GM06990 (cell line): ENCODE data around the gene SETD3.

ENCODE experiments used
- DNase-seq: peaks from one replicate; pipeline ENCODE4 v3.0.0-alpha.2; 2011; ENCODE audit not compliant: insufficient read length; ENCODE audit errors: extremely low read depth
- H3K27me3 ChIP-seq: replicated peaks from 2 replicates; pipeline ENCODE4 v1.6.0; 2011; ENCODE audit warnings: low read length; ENCODE audit not compliant: control insufficient read depth, insufficient read depth
- H3K36me3 ChIP-seq: 2 replicates; pipeline ENCODE4 v1.5.1; 2011; ENCODE audit warnings: low read length; ENCODE audit not compliant: control insufficient read depth, insufficient read depth
- H3K4me3 ChIP-seq: replicated peaks from 2 replicates; pipeline ENCODE4 v1.5.1; 2011; ENCODE audit warnings: low read depth, mild to moderate bottlenecking, control low read depth, low read length
- TF ChIP-seq, protein P1 (sequence below): IDR thresholded peaks from 2 replicates; pipeline ENCODE4 v1.5.1; 2011; ENCODE audit warnings: low read length, control low read depth, mild to moderate bottlenecking, inconsistent platforms; ENCODE audit not compliant: insufficient read depth, poor library complexity, severe bottlenecking

Gene SETD3

DNA sequence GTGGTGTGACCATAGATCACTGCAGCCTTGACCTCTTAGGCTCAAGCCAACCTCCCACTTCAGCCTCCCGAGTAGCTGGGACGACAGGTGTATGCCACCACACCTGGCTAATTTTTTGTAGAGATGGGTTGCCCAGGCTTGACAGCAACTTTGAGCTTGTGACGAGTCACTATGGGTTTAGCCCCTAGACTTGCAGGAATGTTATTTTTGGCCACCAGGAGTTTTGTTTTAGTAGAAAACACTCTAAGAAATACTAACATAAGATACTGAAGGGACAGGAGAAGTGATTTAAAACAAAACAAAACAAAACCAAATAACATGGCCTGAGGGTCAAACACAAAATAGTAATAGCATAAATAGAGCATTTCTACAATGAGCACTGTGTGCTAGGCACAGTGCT lies 26.4 kb downstream of the SETD3 start:
- H3K36me3 ChIP-seq: peaks cover 11% of the 10 kb centered on the region

DNA sequence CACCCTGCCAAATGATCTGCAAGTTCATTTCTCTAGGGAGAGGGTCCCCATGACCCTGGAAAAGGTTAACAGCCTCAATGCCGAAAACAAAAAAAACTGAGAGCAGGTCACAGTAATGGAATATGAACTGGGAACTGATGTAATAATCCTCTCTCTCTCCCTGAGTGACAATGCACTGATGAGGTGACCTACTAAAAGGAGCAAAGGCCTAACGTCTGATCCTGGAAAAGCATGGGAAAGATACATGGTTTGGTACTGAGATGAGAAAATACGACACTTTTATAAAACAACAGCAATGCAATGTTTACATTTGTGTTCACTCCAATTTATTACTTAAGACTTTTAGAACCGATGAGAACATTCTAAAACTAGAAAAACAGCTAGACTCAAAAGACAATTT lies 27.7 kb downstream of the SETD3 start:
- TF ChIP-seq, protein P1, sequence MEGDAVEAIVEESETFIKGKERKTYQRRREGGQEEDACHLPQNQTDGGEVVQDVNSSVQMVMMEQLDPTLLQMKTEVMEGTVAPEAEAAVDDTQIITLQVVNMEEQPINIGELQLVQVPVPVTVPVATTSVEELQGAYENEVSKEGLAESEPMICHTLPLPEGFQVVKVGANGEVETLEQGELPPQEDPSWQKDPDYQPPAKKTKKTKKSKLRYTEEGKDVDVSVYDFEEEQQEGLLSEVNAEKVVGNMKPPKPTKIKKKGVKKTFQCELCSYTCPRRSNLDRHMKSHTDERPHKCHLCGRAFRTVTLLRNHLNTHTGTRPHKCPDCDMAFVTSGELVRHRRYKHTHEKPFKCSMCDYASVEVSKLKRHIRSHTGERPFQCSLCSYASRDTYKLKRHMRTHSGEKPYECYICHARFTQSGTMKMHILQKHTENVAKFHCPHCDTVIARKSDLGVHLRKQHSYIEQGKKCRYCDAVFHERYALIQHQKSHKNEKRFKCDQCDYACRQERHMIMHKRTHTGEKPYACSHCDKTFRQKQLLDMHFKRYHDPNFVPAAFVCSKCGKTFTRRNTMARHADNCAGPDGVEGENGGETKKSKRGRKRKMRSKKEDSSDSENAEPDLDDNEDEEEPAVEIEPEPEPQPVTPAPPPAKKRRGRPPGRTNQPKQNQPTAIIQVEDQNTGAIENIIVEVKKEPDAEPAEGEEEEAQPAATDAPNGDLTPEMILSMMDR: no peak
- Histone ChIP-seq H3K27me3 (no peaks in the 10 kb centered on the region), H3K4me3 (no peak overlapping the region), H3K36me3 (peaks cover 10% of the 10 kb centered on the region)
- DNase-seq: no peak

More for the DNA sequence above, 26.4 kb downstream of the SETD3 start:
- Histone ChIP-seq H3K27me3 (no peaks in the 10 kb centered on the region), H3K4me3 (no peak overlapping the region)
- no peak for DNase-seq
- TF ChIP-seq, protein P1: no peak

DNA sequence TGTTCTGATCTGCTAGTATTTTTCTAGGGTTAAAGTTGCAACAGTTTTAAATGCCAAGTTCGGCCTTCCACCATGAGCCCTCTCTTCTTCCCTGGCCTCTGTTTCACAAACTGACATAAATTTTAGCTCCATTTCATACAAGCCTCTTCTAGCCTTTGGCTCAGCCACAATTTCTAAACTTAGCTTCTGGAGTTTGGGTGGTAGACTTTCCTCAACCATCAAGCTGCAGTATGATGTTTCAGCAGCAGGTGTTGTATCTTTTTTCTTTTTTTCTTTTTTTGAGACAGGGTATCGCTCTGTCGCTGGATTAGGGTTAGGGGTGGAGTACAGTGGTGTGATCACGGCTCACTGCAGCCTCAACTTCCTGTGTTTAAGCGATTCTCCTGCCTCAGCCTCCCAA lies 29.4 kb downstream of the SETD3 start:
- H3K4me3 ChIP-seq: no peak overlapping the region
- DNase-seq: no peak
- H3K27me3 ChIP-seq: no peaks in the 10 kb centered on the region
- H3K36me3 ChIP-seq: peaks cover 6% of the 10 kb centered on the region
- TF ChIP-seq, protein P1: no peak

DNA sequence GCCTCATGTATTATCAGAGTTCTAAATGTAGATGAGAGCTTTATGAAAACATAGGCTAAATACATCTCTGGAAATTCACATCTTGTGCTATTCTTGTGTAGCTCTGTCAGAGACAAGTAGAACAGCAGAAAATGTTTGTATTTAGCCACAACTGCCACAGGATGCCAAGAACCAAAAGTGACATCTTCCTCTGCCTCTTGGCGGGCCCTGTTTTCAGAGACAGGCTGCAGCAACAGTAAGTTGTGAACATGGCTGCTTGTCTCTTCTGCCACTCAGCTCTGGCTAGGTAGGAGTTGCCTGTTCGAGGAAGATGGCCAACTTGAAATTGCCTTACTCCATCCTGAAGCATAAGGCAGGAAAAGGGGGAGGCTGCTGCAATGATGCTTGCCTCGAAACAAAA lies 30.4 kb downstream of the SETD3 start:
- no peaks in the 10 kb centered on the region for H3K27me3 ChIP-seq
- TF ChIP-seq, protein P1: no peak
- H3K4me3 ChIP-seq: no peak overlapping the region
- DNase-seq: no peak
- H3K36me3 ChIP-seq: peaks cover 8% of the 10 kb centered on the region

DNA sequence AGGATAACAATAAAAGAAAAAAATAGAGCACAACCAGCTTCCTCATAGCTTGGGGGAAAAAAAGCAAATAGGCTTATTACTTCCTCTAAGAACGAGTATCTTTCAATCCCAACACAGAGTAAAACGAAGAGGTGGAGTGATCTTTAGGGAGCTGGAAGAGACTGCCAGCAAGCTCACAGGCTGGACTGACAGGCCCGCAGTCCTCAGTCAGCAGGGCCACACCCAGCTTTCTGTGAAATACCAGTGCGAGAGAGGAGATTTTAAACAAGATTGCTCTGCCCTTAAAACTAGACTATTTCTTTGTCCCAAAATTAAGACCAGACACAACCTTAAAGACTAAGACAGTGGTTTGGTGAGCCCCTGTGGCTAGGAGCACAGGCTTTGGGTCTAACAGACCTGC lies 32.9 kb downstream of the SETD3 start:
- Histone ChIP-seq H3K36me3 (peaks cover 10% of the 10 kb centered on the region), H3K4me3 (no peak overlapping the region), H3K27me3 (no peaks in the 10 kb centered on the region)
- no peak for DNase-seq
- TF ChIP-seq, protein P1: no peak

DNA sequence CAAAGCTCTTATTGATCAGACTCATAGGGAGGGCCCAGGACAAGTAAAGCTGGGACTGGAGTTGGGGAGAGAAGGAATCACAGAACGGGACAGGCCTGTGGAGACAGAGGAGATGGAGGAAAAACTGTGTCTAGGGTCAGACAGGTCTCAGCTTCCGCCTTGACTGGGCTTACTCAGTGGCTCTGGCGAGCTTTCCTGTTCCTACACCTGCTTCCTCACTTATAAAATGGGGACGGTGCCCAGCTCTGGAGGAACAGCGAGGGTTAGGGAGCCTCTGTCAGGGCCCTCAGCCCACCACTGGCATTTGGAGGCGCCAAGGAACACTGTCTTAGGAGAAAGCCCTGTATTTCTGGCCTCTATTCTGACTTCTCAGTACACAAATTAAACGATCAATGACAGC lies 34.7 kb downstream of the SETD3 start:
- peaks cover 14% of the 10 kb centered on the region for H3K36me3 ChIP-seq
- no peaks in the 10 kb centered on the region for H3K27me3 ChIP-seq
- DNase-seq: no peak
- TF ChIP-seq, protein P1: no peak
- no peak overlapping the region for H3K4me3 ChIP-seq
